Transverse colon (tissue), 4 donors: ENCODE measurements around the gene KIAA1586.

Source experiments
- EP300 ChIP-seq: sonication (generic); formaldehyde crosslinking; IDR thresholded peaks from one replicate; pipeline ENCODE4 v1.6.1; 2017; ENCODE audit warnings: antibody characterized with exemption, low read depth
- POLR2A ChIP-seq: fragments of 450-650 bp; IDR thresholded peaks from one replicate; pipeline ENCODE4 v1.6.1; 2016; ENCODE audit warnings: antibody characterized with exemption, mild to moderate bottlenecking, moderate library complexity
- POLR2AphosphoS5 ChIP-seq, 3 donors: sonication (generic); formaldehyde crosslinking; IDR thresholded peaks; one replicate each; pipeline ENCODE4 v1.6.1; 2016; ENCODE audit warnings: antibody characterized with exemption in 3 of 3
- TF ChIP-seq, protein P1 (sequence below), 5 experiments: fragments of 200-600 bp in 3 of 5; fragments of 450-650 bp in 2 of 5; sonication (generic) in 3 of 5; IDR thresholded peaks; 1 replicate in 2 of 5; 2 replicates in 3 of 5; pipeline ENCODE4 v1.5.1; 2016 to 2017; ENCODE audit warnings: antibody characterized with exemption in 5 of 5, inconsistent platforms in 3 of 5, mild to moderate bottlenecking in 2 of 5, moderate library complexity in 1 of 5

- TF ChIP-seq EP300 = no peak
- no peak for TF ChIP-seq POLR2A
- no peak for TF ChIP-seq POLR2AphosphoS5 (IDR thresholded peaks at IDR 0.05)
- TF ChIP-seq, protein P1, sequence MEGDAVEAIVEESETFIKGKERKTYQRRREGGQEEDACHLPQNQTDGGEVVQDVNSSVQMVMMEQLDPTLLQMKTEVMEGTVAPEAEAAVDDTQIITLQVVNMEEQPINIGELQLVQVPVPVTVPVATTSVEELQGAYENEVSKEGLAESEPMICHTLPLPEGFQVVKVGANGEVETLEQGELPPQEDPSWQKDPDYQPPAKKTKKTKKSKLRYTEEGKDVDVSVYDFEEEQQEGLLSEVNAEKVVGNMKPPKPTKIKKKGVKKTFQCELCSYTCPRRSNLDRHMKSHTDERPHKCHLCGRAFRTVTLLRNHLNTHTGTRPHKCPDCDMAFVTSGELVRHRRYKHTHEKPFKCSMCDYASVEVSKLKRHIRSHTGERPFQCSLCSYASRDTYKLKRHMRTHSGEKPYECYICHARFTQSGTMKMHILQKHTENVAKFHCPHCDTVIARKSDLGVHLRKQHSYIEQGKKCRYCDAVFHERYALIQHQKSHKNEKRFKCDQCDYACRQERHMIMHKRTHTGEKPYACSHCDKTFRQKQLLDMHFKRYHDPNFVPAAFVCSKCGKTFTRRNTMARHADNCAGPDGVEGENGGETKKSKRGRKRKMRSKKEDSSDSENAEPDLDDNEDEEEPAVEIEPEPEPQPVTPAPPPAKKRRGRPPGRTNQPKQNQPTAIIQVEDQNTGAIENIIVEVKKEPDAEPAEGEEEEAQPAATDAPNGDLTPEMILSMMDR (IDR thresholded peaks at IDR 0.05) = no peak
These were observed 10.9 kb upstream of the KIAA1586 start for GRCh38 chr6:57035549-57035948.
